Ramos (cell line): Measurements from ENCODE around the gene CLCN5.

ENCODE experiments used
- in situ Hi-C: fragments of 300-500 bp; cut with MboI; formaldehyde crosslinking; loops from one replicate; pipeline ENCODE4 v1.14.3; 2022; ENCODE audit warnings: low sequenced_read_pairs; ENCODE audit not compliant: unreplicated experiment

Gene CLCN5

DNA sequence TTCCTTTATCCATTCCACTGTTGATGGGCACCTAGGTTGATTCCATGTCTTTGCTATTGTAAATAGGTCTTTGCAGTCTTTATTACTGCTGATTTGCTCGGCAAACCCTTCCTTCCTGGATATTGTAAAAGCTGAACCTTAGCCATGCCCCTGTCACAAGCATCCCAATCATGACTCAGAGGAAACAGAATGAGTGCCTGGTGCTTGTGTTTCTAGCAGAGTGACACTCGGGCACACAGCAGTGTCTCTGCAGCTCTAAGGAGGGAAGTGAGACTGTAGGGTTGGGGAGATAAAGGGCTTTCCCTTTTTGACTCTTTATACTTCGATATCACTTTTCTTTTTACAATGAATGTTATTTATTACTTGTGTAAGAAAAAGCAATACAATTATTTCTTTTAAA lies 195.1 kb downstream of the CLCN5 start:
- in situ Hi-C loops: no loop called here

DNA sequence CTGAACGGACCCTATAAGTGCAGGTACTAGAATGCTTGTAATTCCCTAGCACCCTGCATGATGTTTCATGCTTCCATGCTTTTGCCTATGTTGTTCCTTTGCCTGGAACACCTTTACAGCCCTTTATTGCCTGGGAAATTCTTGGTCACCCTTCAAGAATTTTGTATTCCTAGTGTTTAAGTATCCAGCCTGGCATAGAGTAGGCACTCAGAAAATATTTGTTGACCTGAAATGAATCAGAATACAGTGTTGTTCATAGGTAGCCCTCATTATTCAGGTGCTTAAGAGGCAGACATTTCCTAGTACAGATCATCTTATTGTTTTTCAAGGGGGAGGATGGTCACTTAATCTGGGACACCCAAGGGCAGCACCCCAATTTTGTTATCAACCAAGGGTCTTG lies 203.1 kb downstream of the CLCN5 start:
- in situ Hi-C loops: no loop called here

DNA sequence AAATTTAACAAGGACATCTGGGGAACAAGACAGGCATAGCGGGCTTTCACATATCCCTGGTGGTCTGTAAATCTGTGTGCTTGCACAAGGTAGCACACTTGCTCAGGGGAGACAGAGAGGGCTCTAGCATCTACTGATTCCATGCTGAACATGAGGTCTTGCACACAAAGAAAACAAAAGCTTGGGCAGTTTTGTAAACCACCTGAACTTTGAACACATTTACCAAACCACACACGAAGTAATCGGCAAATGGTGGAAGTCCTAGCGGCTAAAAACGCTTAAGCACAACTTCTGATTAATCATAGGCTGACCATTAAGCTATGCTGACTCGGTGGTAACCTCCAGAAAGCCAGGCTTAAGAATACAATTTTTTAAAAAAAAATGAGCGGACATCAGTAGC lies 225.6 kb downstream of the CLCN5 start:
- in situ Hi-C loops: no loop called here
